Measurements from ENCODE around the gene TMEM87B.

Gene TMEM87B

GRCh38 chr2:112054847-112055729 is at the start of gene TMEM87B:
Gene TMEM87B, plus strand, starts transcription at chr2:112055269. Its CDS starts 323 bp downstream, at chr2:112055592.
- peak; percentile 99 for DNase-seq

GRCh38 chr2:112005406-112006075 is 49.5 kb upstream of the TMEM87B start:
- no peak for DNase-seq

GRCh38 chr2:112006076-112006410 is 49.0 kb upstream of the TMEM87B start:
- DNase-seq = no peak

GRCh38 chr2:112007493-112007892 is 47.6 kb upstream of the TMEM87B start:
- no peak for DNase-seq

- no peak for DNase-seq
Measured at GRCh38 chr2:112008910-112009485, 46.1 kb upstream of the TMEM87B start.

GRCh38 chr2:112010751-112011150 is 44.3 kb upstream of the TMEM87B start:
- no peak for DNase-seq

GRCh38 chr2:112012556-112012955 is 42.5 kb upstream of the TMEM87B start:
- DNase-seq = no peak

- DNase-seq = no peak
Measured at GRCh38 chr2:112018846-112019245, 36.2 kb upstream of the TMEM87B start.

- DNase-seq = no peak
Measured at GRCh38 chr2:112019569-112019982, 35.5 kb upstream of the TMEM87B start.

GRCh38 chr2:112020561-112020960 is 34.5 kb upstream of the TMEM87B start:
- DNase-seq = no peak

- no peak for DNase-seq
Measured at GRCh38 chr2:112021290-112021689, 33.8 kb upstream of the TMEM87B start.

- DNase-seq = no peak
Measured at GRCh38 chr2:112021781-112022231, 33.3 kb upstream of the TMEM87B start.

- no peak for DNase-seq
Measured at GRCh38 chr2:112023707-112024106, 31.4 kb upstream of the TMEM87B start.

- no peak for DNase-seq
Measured at GRCh38 chr2:112024231-112024630, 30.8 kb upstream of the TMEM87B start.

- no peak for DNase-seq
Measured at GRCh38 chr2:112024896-112025491, 30.1 kb upstream of the TMEM87B start.

GRCh38 chr2:112026509-112026908 is 28.6 kb upstream of the TMEM87B start:
- DNase-seq = no peak

- DNase-seq = no peak
Measured at GRCh38 chr2:112027767-112028166, 27.3 kb upstream of the TMEM87B start.

- DNase-seq = no peak
Measured at GRCh38 chr2:112029164-112029563, 25.9 kb upstream of the TMEM87B start.

GRCh38 chr2:112031473-112032223 is 23.4 kb upstream of the TMEM87B start:
- DNase-seq = no peak

GRCh38 chr2:112032224-112032586 is 22.9 kb upstream of the TMEM87B start:
- no peak for DNase-seq

GRCh38 chr2:112032689-112033465 is 22.2 kb upstream of the TMEM87B start:
- DNase-seq = no peak

- DNase-seq = no peak
Measured at GRCh38 chr2:112033600-112033999, 21.5 kb upstream of the TMEM87B start.
